Left renal pelvis (tissue), 4 donors: ENCODE measurements around the gene HES5. TPM values are rescaled to one million over a fixed set of nuclear protein-coding genes. Genes with fewer than 3 reads are reported as not detected.
"Not testable (repeated sequence)": the region's sequence is repeated elsewhere in the genome, so short reads cannot be mapped to it uniquely, and the experiment has no call there.

Experiments
- DNase-seq, 4 donors: peaks; one replicate each; pipeline ENCODE4 v3.0.0-alpha.2; 2013; ENCODE audit warnings: low read depth in 4 of 4, low spot score in 3 of 4
- polyA plus RNA-seq, 4 donors: library from polyadenylated mRNA; unstranded; fragments of 120-200 nt; gene quantifications; one replicate each; pipeline ENCODE4 v1.2.1, GENCODE V29; 2013; ENCODE audit not compliant: insufficient read length in 4 of 4

The HES5 gene
- polyA plus RNA-seq, result under 1 TPM; 0.14 to 0.41 (median 0.30) TPM

GRCh38 chr1:2529784-2530512 is at the start of gene HES5:
Gene HES5 (minus strand): TSS chr1:2530263. CDS start chr1:2530164, 99 bp downstream.
- DNase-seq, result no peak

GRCh38 chr1:2578758-2579118 is 48.7 kb upstream of the HES5 start:
- no peak for DNase-seq

DNA sequence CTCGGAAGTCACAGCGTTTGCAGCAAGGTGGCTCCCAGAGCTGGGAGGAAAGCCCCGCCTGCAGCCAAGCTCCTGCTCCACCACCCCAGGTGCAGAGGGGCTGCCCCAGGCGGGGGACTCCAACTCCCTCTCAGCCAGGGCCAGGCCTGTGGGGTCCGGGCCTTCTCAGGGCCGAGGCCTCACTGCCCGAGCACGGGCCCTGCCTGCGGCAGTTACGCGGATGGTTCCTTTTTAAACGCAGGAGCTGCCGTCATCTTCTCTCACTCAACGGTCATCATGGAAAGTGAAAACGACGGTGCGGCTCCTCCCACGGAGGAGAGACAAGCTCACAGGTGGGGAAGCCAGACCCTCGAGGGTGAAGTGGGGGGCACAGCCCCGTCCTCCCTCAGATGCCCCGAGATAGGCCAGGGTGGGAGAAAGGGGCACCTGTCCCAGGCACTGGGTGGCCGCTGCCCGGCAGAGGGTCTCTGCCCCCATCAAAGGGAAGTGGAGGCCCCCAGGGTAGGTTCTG is 47.6 kb upstream of the HES5 start:
- not testable (repeated sequence) for DNase-seq

DNA sequence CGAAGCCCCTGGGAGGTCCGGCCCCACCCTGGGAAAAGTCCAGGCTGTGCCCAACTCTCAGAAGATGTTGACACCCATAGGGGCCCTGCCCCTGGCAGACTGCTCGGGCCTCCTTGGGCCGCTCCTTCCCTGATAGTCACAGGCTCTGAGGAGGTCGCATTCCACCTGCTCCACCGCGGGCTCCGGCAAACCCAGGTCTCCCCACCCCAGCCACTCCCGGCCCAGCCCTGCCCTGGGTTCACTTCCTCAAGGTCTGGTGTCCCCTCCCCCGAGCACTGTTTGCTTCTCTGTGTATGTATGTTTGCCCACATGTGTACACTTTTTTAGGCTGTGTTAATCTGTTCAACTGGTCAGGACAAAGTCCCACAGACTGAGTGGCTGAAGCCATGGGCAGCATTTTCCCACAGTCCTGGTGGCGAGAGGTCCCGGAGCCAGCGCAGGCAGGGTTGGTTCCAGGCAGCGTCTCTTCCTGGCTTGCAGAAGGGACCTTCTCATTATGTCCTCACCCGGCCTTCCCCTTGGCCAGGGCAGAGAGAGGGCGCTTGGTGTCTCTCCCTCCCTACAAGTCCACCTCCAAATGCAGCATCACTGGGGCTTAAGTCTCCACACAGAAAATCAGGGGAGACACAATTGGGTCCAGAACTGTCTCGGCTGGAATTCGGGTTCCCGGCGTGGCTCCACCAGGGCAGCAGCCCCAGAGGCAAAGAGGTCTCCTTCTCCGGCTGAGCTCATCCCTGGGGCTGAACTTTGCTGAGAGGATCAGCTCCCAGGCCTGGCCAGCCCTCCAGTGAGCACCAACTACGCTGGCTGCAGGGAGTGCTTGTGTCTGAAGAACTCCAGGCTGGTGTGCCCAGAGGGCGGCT is 46.0 kb upstream of the HES5 start:
- DNase-seq, result no peak

DNA sequence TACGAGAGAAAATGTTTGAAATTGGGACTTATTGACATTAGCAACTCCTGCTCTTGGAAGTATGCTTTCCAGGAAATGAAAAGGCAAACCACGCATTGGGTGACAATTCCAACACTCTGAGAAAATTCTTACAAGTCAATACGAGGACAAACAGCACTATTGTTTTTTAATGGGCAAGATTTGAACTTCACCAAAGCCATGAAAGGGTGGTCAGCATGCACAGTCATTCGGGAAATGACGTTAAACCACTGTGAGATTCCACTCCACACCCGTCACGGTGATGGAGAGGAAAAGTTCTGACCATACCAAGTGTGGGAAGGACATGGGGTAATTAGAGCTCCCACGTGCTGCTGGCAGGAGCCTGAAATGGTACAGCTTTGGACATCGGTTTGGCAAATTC is 44.3 kb upstream of the HES5 start:
- no peak for DNase-seq

DNA sequence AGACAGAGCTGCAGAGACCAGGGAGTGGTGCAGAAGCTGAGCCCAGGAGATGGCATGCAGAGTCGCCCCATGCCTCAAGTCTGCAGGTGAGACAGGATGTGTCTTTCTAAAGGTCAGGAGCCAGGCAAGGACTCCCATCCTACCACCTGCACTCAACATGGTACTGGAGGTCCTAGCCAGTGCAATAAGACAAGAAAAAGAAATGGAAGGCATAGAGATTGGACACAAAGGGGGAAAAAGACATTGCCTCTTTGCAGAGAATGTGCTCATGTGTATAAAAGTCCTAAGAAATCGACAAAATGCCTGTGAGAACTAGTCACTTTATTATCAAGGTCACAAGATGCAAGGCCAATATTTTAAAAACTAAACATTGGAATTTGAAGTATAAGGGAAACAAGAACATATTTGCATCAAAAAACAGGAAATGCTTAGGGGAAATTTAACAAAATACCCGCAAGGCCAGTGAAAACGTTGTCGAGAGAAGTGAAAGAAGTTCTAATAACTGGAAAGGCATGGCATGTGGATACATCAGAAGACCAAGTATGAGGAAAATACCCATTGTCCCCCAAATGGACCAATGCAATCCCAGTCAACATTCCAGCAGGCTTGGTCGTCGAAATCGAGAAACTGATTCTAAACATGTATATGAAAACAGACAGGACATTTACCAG is 43.3 kb upstream of the HES5 start:
- DNase-seq, result no peak

- no peak for DNase-seq
Observed at GRCh38 chr1:2571348-2571747, 41.3 kb upstream of the HES5 start.

DNA sequence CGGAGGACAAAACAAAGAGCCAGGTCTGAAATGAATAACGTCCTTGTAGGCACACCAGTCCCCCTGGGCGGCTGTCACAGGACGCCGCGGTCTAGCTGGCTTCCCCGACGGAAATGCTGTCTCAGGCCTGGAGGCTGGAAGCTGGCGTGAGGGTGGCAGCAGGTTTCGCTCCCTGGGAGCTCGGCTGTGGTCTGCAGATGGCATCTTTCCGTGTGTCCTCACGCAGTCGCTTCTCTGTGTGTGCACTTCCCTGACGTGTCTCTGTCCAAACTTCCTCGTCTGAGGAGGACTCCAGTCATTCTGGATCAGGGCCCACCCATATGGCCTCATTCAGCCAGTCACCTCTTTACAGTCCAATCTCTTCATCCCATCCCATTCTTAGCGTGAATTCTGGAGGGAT is 40.3 kb upstream of the HES5 start:
- DNase-seq, result no peak

DNA sequence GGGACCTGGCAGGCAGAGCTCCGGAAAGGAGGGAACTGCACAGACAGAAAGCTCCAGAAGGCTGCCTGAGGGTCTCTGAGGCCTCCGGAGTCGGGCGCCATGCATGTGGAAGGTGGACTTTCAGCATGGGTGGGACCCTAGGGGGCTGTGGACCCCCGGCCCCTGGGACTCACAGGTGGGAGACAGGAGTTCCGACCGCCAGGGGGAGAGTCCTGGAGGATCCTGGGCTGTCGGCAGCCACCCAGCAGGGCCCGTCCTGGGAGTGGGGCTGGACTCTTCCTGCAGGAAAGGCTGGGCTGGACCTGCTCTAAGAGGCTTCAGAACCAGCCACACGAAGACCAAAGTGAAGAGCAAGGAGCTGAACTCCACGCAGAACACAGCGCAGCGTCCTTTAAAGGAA is 39.6 kb upstream of the HES5 start:
- DNase-seq, result not testable (repeated sequence)

DNA sequence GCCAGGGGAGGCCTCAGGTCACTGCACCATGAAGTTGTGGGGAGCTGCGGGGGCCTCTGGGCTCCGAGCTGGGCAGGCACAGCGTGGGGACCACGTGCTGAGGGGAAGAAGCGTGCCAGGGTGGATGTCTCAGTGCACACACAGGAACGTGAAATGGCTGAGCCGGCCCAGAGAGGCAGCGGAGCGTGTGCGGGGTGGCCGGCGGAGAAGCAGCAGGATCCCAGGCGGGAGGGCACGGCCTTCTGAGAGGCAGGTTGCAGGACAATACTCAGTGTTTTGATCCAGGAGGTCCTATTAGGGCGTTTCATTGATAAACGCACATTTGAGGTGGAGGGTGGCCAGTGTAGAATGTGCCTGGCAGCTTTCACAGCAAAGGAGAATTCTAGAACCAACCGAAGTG is 39.0 kb upstream of the HES5 start:
- no peak for DNase-seq

GRCh38 chr1:2568187-2568816 is 38.2 kb upstream of the HES5 start:
- DNase-seq, result not testable (repeated sequence)

GRCh38 chr1:2567083-2567679 is 37.1 kb upstream of the HES5 start:
- no peak for DNase-seq

GRCh38 chr1:2566101-2567045 is 36.3 kb upstream of the HES5 start:
- DNase-seq, result no peak

- DNase-seq, result no peak
Observed at GRCh38 chr1:2564815-2565374, 34.8 kb upstream of the HES5 start.

- no peak for DNase-seq
Observed at GRCh38 chr1:2564006-2564814, 34.1 kb upstream of the HES5 start.

DNA sequence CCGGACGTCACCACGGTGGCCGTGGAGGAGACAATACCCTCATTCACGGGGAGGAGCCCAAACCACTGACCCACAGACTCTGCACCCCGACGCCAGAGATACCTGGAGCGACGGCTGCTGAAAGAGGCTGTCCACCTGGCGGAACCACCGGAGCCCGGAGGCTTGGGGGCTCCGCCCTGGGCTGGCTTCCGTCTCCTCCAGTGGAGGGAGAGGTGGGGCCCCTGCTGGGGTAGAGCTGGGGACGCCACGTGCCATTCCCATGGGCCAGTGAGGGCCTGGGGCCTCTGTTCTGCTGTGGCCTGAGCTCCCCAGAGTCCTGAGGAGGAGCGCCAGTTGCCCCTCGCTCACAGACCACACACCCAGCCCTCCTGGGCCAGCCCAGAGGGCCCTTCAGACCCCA is 33.1 kb upstream of the HES5 start:
- no peak for DNase-seq

DNA sequence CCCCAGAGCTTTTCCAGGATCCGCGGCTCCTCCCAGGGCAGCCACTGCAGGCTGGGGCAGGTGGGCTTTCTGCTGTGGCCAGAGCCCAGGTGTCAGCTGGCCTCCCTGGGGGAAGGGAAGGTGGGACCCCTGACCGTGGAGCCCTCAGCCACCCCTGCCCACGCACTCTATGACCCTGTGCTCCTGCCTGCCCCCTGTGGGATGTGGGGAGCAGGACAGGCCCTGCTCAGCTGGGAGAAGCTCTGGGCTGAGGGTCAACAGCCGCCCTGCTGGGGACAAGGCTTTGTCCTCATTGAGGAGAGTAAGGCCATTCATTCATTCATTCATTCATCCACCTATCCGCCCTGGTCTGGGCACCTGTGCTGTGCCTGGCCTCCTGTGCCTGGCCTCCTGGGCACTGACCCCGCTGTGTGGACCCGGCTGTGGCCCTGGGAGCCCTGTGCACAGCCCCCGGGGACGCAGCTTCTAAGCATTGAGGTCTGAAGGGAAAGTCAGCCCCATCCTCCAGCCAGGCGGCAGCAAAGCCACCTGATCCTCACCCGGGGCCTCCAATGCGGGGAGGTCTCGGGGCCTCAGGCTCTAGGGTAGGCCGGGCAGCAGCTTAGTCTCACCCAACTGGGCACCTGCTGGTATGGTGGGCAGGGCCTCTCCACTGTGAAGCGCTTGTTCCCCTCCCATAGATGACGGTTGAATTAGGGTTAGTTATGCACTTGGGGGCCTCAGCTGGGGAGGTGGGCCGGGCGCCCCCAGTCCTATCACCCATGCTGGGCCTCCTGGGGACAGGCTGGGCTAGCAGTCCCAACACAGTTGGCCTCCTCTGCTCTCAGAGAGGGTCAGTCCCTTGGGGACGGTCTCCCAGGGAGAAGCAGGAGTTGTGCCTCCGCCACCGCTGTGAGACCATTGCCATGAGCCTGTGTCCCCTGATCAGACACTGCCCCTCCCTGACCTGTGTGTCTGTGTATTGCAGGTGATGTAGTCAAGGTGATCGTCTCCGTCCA is 32.1 kb upstream of the HES5 start:
- DNase-seq, result no peak
